Esophagus (tissue), 2 donors: Measurements from ENCODE around the gene CA5A. TPM values are rescaled to one million over a fixed set of nuclear protein-coding genes. Genes with fewer than 3 reads are reported as not detected.
"Not testable (repeated sequence)": the region's sequence is repeated elsewhere in the genome, so short reads cannot be mapped to it uniquely, and the experiment has no call there.

Experiments used
- H3K27ac ChIP-seq, 2 donors: one replicate each; pipeline ENCODE4 v1.5.1; 2013; ENCODE audit warnings: low read depth in 2 of 2, mild to moderate bottlenecking in 2 of 2, inconsistent platforms in 1 of 2, low read length in 1 of 2, moderate library complexity in 1 of 2
- H3K27me3 ChIP-seq, 2 donors: one replicate each; pipeline ENCODE4 v1.6.1; 2013; ENCODE audit warnings: low read length in 2 of 2, control low read depth in 1 of 2, mild to moderate bottlenecking in 1 of 2; ENCODE audit not compliant: insufficient read depth in 2 of 2, control insufficient read depth in 1 of 2
- H3K36me3 ChIP-seq, 2 donors: one replicate each; pipeline ENCODE4 v1.6.1; 2013; ENCODE audit warnings: low read length in 1 of 2; ENCODE audit not compliant: control insufficient read depth in 2 of 2, insufficient read depth in 2 of 2
- H3K4me1 ChIP-seq, 2 donors: one replicate each; pipeline ENCODE4 v1.6.1; 2013; ENCODE audit warnings: low read length in 1 of 2; ENCODE audit not compliant: control insufficient read depth in 2 of 2, insufficient read depth in 2 of 2
- H3K4me3 ChIP-seq, 2 donors: one replicate each; pipeline ENCODE4 v1.5.1; 2013; ENCODE audit warnings: low read length in 2 of 2, mild to moderate bottlenecking in 2 of 2, low read depth in 1 of 2, moderate library complexity in 1 of 2
- H3K9me3 ChIP-seq, 2 donors: one replicate each; pipeline ENCODE4 v1.6.1; 2013; ENCODE audit warnings: mild to moderate bottlenecking in 2 of 2, low read depth in 1 of 2, low read length in 1 of 2, moderate library complexity in 1 of 2; ENCODE audit not compliant: control insufficient read depth in 2 of 2, insufficient read depth in 1 of 2
- WGBS, 2 donors: extraction: QIAGEN DNeasy Blood & Tissue Kit; methylation state at CpG; one replicate each; pipeline ENCODE4 v1.1.7; 2013; 5-methylcytosine and 5-hydroxymethylcytosine counted together
- polyA plus RNA-seq, 2 donors: library from polyadenylated mRNA; stranded (reverse); fragments of 200-250 nt; gene quantifications; one replicate each; pipeline ENCODE4 v1.2.3, GENCODE V29; 2013
- donor health status: healthy with polysubstance abuse.
- donor health status: Bipolar disorder and iron deficiency.

The CA5A gene
- polyA plus RNA-seq, 2 donors: not detected

GRCh38 chr16:87889762-87890161, 46.6 kb downstream of the CA5A start:
- not testable (repeated sequence) for H3K27ac ChIP-seq, H3K27me3 ChIP-seq, H3K36me3 ChIP-seq, H3K4me1 ChIP-seq, H3K9me3 ChIP-seq, H3K4me3 ChIP-seq
- whole genome bisulfite sequencing, 2 donors: 86 to 91% methylated on average over 10 of the region's 10 CpGs

- not testable (repeated sequence) for H3K9me3 ChIP-seq, H3K36me3 ChIP-seq, H3K4me3 ChIP-seq, H3K27ac ChIP-seq, H3K4me1 ChIP-seq, H3K27me3 ChIP-seq
- 89 to 94% methylated on average over 7 of the region's 7 CpGs for WGBS, 2 donors
Observed at GRCh38 chr16:87888346-87888745, 48.0 kb downstream of the CA5A start.

GRCh38 chr16:87887931-87888330, 48.4 kb downstream of the CA5A start:
- H3K27me3 ChIP-seq, H3K9me3 ChIP-seq, H3K4me1 ChIP-seq, H3K36me3 ChIP-seq, H3K4me3 ChIP-seq, H3K27ac ChIP-seq: not testable (repeated sequence)
- 76% methylated on average over 8 of the region's 8 CpGs for WGBS, 2 donors

GRCh38 chr16:87885371-87885967, 50.9 kb downstream of the CA5A start:
- WGBS, 2 donors: 53 to 55% methylated on average over 8 of the region's 8 CpGs
- H3K9me3 ChIP-seq, H3K27me3 ChIP-seq, H3K4me1 ChIP-seq, H3K4me3 ChIP-seq, H3K27ac ChIP-seq, H3K36me3 ChIP-seq: not testable (repeated sequence)

GRCh38 chr16:87882436-87883019, 53.8 kb downstream of the CA5A start:
- 86 to 89% methylated on average over 29 of the region's 29 CpGs for WGBS, 2 donors
- Histone ChIP-seq H3K4me1 (no peaks in the 10 kb centered on the region), H3K27me3 (peaks cover 0 to 3% of the 10 kb centered on the region in 2 donors), H3K9me3 (peaks cover 0 to 4% of the 10 kb centered on the region in 2 donors), H3K36me3 (no peaks in the 10 kb centered on the region), H3K4me3 (no peak overlapping the region), H3K27ac (no peak overlapping the region)

GRCh38 chr16:87881324-87882200, 54.8 kb downstream of the CA5A start:
- Histone ChIP-seq H3K36me3 (no peaks in the 10 kb centered on the region), H3K4me3 (no peak overlapping the region), H3K4me1 (no peaks in the 10 kb centered on the region), H3K27me3 (peaks cover 0 to 3% of the 10 kb centered on the region in 2 donors), H3K27ac (no peak overlapping the region), H3K9me3 (peaks cover 0 to 4% of the 10 kb centered on the region in 2 donors)
- WGBS, 2 donors: 44 to 52% methylated on average over 24 of the region's 24 CpGs

- Histone ChIP-seq H3K4me1 (no peaks in the 10 kb centered on the region), H3K27ac (no peak overlapping the region), H3K4me3 (no peak overlapping the region), H3K36me3 (no peaks in the 10 kb centered on the region), H3K9me3 (peaks cover 0 to 4% of the 10 kb centered on the region in 2 donors), H3K27me3 (peaks cover 0 to 3% of the 10 kb centered on the region in 2 donors)
- 54 to 62% methylated on average over 17 of the region's 17 CpGs for WGBS, 2 donors
Observed at GRCh38 chr16:87880117-87880696, 56.1 kb downstream of the CA5A start.

GRCh38 chr16:87879411-87880013, 56.8 kb downstream of the CA5A start:
- H3K27me3 ChIP-seq: not testable (repeated sequence)

GRCh38 chr16:87878704-87879103, 57.6 kb downstream of the CA5A start:
- H3K9me3 ChIP-seq: peaks cover 0 to 4% of the 10 kb centered on the region in 2 donors
- peaks cover 0 to 3% of the 10 kb centered on the region in 2 donors for H3K27me3 ChIP-seq
- no peak overlapping the region for H3K27ac ChIP-seq
- WGBS, 2 donors: 44 to 47% methylated on average over 5 of the region's 5 CpGs
- H3K36me3 ChIP-seq: no peaks in the 10 kb centered on the region
- no peaks in the 10 kb centered on the region for H3K4me1 ChIP-seq
- no peak overlapping the region for H3K4me3 ChIP-seq

More at GRCh38 chr16:87879411-87880013, 56.8 kb downstream of the CA5A start:
- not testable (repeated sequence) for H3K4me1 ChIP-seq, H3K36me3 ChIP-seq, H3K9me3 ChIP-seq, H3K27ac ChIP-seq, H3K4me3 ChIP-seq
- WGBS, 2 donors: 93 to 98% methylated on average over 5 of the region's 5 CpGs
